Stimulated activated CD4-positive, alpha-beta T cell treated with anti-CD3 and anti-CD28 coated beads, TNF-alpha, amount 100 ng/mL, for 48 hours (primary cell): ENCODE results near the gene ERG28.
A peak's percentile ranks its signal among the peaks of the same experiment; 100 is the strongest.

Experiments
- DNase-seq, 3 donors: peaks; one replicate each; pipeline ENCODE4 v3.0.0-alpha.2; 2020; ENCODE audit warnings: low read depth in 3 of 3

The ERG28 gene

DNA sequence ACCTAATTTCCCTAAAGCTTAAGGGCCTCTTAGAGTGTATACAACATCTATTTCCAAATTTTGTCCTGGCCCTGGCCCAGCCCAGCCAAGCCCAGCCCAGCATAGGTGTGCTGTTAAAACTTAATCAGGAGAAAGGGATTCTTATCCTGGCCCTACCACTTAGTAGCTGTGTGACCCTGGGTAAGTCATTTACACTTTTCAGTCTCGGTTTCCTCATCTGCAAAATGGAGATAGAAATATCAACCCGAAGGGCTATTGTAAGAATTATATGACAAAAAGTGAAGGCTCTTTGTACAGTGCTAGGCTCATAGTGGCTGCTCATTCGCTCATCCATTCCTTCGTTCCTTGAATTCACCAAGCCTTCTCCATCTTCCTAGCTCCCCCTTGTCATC, 442 bp downstream of the ERG28 start:
- no peak for DNase-seq

DNA sequence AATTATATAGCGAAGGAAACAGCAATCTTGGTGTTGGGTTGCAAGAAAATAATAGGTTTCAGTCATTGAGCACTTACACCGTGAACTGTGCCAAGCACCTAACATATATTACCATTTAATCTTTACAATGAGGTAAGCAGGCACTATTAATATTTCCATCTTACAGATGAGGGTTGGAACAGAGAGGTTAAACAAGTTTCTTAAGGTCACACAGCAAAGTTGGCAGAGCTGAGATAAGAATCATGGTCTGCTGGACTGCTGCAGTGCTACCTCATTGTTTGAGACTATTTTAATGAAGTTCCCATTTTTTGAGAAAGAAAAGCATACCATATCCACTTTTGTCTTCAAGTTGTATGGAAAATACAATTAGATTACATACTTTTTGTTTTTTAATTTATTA, 1.7 kb downstream of the ERG28 start:
- no peak for DNase-seq

DNA sequence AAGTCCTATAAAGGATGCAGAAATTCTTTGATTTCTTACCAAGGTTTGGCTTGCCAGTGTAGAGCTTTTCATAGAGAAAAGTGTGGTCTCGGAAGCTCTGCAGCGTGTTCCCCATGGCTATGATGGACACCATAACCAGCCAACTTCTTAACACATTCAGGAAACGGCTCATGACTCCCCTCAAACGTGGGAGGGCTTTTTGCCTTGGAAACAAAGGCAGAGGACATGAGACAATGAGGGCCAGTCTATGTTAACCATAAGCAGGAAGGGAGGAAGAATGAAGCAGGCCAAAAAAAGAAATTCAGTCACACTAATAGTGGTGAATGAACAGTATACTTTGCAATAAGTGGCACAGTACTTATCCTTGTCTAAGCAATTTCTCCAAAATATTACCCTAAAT, 3.3 kb downstream of the ERG28 start:
- DNase-seq, result no peak

DNA sequence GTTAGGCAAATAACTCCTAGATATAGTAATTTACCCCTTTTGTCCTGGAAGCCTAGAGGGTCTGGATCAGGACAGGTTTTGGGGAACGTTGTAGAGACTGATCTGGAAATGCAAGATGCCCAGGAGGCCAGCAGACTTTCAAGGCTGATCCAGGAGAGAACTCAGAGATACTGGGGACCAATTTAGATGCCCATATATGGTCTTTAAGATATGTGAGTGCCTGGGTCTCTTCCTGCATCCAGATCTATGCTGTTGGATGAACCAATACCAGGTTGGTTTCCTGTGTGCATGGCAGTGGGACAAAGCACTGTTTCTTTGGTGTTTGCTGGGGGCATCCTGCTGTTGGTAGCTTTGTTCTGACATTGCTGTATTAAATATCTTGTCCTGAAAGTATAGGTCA, 5.4 kb downstream of the ERG28 start:
- no peak for DNase-seq

DNA sequence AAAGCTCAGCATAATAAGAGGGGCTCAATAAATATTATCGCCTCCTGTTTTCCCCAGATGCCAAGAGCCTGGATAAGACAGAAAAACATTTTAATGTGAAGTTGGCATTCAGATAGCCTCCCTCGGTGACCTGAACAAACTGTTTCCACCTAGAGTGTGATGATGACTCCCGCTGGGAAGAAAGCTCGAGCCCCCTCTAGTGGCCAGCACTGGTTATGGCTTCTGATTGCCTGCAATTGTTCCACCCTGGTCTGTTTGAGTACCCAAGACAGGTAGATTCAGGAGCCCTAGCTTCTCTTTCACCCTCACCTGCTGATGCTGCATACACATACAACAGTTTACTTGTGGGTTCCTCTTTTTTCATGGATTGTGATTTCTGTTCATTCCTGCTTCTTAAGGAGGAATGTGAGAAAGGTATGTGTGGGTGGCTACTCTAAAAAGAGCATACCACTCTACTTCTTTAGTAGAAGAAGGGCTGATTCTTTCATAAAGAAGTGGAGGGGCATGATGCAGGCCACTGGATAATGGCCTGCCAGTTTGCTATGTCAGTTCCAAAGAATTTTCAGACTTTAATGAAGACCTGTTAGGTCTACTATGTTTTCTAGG, 6.4 kb downstream of the ERG28 start:
- DNase-seq, result peak; percentile 62 to 70 (median 69)

DNA sequence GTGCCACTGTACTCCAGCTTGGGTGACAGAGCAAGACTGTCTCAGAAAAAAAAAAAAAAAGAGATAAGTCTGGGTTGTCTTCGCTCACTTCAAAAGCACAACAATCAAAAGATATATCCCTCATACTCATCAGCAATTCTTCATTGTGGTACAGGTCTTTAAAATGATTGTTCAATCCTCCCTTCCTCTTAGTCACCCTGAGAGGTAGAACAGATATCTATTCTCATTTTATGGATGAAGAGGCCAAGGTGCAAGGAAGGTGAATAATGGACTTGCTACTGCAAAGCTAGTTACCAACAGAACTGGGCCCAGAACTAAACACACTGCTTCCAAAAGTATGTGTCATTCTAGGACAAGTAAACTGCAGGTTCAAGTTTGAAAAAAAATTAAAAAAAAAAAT, 7.1 kb downstream of the ERG28 start:
- DNase-seq, result no peak

GRCh38 chr14:75650253-75651058, 10.2 kb downstream of the ERG28 start:
- no peak for DNase-seq

- DNase-seq, result no peak
Observed at GRCh38 chr14:75649773-75650172, 10.9 kb downstream of the ERG28 start.

- DNase-seq, result no peak
Observed at GRCh38 chr14:75649337-75649736, 11.3 kb downstream of the ERG28 start.

DNA sequence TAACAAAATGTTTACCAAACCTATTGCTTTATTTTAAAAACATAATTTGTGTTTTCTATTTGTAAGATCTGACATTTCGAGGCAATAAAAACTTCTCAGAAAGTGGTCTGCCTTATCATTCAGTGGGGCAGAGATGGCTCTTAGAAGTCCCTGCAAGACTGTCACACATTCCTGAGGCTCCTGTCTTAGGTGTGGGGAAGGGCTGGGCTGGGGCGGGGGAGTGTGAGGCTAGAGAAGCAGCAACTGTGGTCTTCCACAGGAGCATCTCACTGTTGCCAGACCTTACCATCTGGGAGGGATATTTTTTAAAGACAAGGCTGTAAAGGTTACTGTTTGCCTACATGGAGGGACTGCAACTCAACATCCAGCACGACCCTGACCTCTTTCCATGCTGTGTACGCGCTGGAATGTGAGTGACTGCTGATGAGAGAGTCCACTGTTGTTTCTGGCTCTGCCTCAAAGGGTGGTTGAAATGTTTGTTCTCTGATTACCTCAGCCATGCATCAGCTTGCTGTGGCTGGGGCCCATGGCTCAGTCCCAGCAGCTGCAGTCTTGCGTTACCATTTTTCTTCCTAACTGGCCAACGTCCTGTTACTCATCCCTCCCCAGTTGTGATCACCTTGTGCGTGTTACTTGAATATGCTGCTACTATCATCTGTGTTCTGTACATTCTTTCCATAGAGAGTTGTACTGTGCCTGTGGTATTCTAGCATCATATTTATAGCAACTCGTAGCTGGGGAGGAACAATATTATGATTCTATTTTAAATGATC, 12.4 kb downstream of the ERG28 start:
- DNase-seq, result no peak

- no peak for DNase-seq
Observed at GRCh38 chr14:75647640-75648039, 13.0 kb downstream of the ERG28 start.

GRCh38 chr14:75646762-75647161, 13.9 kb downstream of the ERG28 start:
- DNase-seq, result no peak

- no peak for DNase-seq
Observed at GRCh38 chr14:75645056-75645455, 15.6 kb downstream of the ERG28 start.

GRCh38 chr14:75643985-75644384, 16.7 kb downstream of the ERG28 start:
- DNase-seq, result no peak

- no peak for DNase-seq
Observed at GRCh38 chr14:75640876-75641275, 19.8 kb downstream of the ERG28 start.

DNA sequence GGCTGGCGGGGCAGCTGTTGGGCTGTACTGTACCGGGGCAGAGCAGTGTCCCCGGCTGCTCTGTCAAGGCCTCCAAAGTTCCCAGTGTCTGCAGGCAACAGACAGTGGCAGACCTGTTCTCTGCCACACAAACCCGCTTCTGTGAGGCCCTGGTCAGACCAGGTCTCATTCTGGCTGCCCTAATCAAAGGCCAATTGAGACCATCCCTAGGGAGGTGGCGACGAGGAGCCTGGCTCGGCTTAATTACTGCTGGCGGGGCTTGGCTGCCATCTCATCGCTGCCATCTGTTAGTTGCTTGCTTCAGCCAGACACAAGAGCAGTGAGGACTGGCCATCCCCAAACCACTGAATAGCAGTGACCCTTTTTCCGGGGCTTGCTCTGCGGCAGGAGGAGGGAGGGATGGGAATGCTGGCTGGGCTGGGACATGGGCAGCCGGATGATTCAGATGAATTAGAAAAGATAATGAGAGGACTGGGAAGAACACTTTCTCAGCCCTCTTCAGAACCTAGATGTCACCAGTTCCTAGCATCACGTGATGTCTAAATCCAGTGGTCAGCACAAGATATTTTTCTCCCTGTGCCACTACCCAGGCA, 24.5 kb downstream of the ERG28 start:
- DNase-seq, result no peak

DNA sequence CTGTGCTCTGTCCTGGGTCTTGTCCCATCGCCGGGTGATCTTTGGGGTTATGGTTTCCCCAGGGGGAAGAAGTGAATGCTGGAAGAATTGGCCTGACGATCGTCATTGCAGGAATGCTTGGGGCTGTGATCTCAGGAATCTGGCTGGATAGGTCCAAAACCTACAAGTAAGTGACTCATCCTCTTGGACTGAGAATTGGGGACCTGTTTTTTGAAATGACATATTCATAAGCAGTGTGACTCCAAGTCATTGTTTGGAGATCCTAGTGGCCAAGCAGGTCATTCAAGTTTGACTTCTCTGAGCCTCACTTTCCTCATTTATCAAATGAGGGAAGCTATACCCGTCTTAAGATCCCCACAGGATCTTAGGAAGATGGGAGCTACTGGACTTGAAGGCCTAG, 25.8 kb downstream of the ERG28 start:
- DNase-seq, result no peak

- no peak for DNase-seq
Observed at GRCh38 chr14:75631453-75631831, 29.2 kb downstream of the ERG28 start.

- DNase-seq, result no peak
Observed at GRCh38 chr14:75630695-75631452, 29.8 kb downstream of the ERG28 start.

GRCh38 chr14:75628816-75629215, 31.9 kb downstream of the ERG28 start:
- no peak for DNase-seq

DNA sequence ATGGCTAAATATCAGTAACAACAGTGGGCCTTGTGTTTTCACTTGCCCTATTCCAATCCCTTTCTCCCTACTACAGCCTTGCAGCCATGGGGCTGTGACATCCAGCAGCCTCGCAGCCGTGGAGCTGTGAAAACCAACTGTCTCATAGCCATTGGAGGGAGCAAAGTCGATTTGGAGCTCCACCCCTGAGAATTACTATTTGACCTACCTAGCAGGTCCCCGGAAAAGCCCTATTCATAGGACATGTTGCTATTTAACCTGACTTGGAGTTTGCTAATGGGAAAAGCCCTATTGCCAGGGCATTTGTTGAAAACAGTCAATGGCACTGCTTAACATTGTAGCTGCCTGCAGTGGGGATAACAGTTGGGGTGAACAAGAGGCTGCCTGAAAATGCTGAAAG, 33.3 kb downstream of the ERG28 start:
- DNase-seq, result no peak

DNA sequence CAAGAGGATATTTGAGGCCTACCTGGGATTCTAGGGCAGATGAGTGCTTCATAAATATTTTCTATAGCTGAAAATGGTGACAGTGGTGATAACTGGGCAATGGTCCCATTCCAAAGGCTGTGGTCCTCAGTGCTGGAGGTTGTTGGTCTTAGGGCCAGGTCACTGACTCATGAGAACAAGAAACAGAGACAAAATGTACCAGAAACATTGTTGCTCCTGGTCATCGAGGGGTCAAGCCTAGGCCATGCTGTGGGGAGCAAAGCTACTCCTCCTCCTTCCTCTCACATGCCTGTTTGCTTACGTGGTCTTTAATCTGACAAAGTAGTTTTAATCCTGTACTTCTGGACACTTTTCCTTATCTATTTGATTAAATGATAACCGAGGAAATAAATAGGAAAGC, 33.8 kb downstream of the ERG28 start:
- DNase-seq, result no peak
